GM12873 (cell line): ENCODE results near the gene HSD17B3.

Experiments used
- CTCF ChIP-seq: IDR thresholded peaks from 2 replicates; pipeline ENCODE4 v1.5.1; 2012; ENCODE audit warnings: low read depth, mild to moderate bottlenecking, moderate library complexity, low read length, control low read depth; ENCODE audit not compliant: insufficient read depth; ENCODE audit errors: missing control alignments

The HSD17B3 gene

GRCh38 chr9:96230002-96230401 lies 72.0 kb downstream of the HSD17B3 start:
- no peak for TF ChIP-seq CTCF

GRCh38 chr9:96222132-96222531 lies 79.8 kb downstream of the HSD17B3 start:
- peak; percentile 65 for TF ChIP-seq CTCF

GRCh38 chr9:96219900-96220257 lies 82.1 kb downstream of the HSD17B3 start:
- TF ChIP-seq CTCF = no peak

- TF ChIP-seq CTCF = peak; percentile 66
These were observed 82.7 kb downstream of the HSD17B3 start for GRCh38 chr9:96219026-96219899.

GRCh38 chr9:96217754-96218693 lies 84.0 kb downstream of the HSD17B3 start:
- TF ChIP-seq CTCF = peak; percentile 96

- no peak for TF ChIP-seq CTCF
These were observed 84.7 kb downstream of the HSD17B3 start for GRCh38 chr9:96217294-96217707.

GRCh38 chr9:96216583-96216982 lies 85.4 kb downstream of the HSD17B3 start:
- TF ChIP-seq CTCF = no peak
